GM19239 (cell line): ENCODE measurements around the gene UBL4B.

Experiments used
- DNase-seq: peaks from one replicate; pipeline ENCODE4 v3.0.0; 2011; ENCODE audit warnings: low spot score; ENCODE audit not compliant: insufficient read length
- FAIRE-seq: peaks from 2 replicates; lab custom pipeline; 2011; peaks lifted over from hg19 to GRCh38; lab: Jason Lieb, UNC

The UBL4B gene

DNA sequence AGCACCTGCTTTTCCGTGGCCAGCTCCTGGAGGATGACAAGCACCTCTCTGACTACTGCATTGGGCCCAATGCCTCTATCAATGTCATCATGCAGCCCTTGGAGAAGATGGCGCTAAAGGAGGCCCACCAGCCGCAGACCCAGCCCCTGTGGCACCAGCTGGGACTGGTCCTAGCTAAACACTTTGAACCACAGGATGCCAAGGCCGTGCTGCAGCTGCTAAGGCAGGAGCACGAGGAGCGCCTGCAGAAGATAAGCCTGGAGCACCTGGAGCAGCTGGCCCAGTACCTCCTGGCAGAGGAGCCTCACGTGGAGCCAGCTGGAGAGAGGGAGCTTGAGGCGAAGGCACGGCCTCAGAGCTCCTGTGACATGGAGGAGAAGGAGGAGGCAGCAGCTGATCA lies 413 bp downstream of the UBL4B start:
- FAIRE-seq (no peak), DNase-seq (no peak)

DNA sequence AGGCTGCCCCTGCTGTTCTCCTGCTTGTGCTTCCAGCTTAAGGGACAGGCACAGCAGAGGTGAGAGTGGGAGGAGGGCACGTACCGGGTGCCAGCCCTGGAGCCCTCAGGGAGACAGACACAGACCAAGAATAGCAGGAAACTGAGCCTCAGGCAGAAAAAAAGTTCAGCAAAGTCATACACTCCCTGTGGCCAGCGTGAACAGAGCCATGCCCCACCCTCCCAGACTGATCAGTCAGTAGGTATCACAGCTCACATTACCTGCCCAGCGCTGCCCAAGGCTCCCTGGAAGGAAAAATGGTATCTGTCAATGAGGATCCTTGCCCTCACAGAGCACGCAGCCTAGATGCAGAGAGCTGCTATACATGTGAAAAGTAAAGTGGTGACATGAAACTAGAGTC lies 1.3 kb downstream of the UBL4B start:
- DNase-seq (no peak), FAIRE-seq (no peak)

DNA sequence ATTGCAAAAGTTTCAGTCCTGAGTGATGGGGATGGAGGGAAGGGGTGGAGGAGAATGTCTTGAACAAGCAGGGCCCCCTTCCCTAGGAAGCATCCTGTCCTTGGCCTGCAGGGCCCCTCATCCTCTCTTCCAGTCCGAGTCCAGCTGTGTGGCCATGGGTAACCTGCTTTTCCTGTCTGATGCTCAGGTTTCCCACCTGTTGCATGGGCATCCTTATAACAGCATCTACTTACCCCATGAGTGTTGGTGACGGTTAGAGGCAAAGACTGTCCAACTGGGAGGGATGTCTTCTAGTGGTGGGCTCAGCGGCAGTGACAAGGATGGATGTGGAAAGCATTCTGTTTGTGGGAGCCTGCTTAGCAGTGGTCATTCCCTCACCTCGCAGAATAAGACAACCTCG lies 1.9 kb downstream of the UBL4B start:
- FAIRE-seq (no peak), DNase-seq (no peak)

DNA sequence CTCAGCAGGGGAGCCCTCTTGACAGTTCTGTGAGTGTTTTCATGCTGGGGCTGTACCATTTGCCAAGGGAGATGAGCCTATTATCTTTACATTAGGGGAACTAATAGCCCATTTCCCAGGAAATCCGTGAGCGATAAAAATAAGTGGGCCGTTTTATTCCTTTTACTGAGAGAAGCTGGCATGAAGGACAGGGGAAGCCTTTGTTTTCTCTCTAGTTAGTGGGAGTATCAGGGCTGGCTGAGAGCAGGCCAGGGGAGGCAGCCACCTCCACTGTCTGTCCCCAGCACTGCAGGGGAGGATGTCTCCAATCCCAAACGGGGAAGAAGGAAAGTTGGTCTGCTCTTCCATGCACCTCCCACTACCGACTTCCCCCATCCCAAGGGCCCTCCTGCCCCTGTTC lies 2.5 kb downstream of the UBL4B start:
- no peak for DNase-seq
- FAIRE-seq: no peak

DNA sequence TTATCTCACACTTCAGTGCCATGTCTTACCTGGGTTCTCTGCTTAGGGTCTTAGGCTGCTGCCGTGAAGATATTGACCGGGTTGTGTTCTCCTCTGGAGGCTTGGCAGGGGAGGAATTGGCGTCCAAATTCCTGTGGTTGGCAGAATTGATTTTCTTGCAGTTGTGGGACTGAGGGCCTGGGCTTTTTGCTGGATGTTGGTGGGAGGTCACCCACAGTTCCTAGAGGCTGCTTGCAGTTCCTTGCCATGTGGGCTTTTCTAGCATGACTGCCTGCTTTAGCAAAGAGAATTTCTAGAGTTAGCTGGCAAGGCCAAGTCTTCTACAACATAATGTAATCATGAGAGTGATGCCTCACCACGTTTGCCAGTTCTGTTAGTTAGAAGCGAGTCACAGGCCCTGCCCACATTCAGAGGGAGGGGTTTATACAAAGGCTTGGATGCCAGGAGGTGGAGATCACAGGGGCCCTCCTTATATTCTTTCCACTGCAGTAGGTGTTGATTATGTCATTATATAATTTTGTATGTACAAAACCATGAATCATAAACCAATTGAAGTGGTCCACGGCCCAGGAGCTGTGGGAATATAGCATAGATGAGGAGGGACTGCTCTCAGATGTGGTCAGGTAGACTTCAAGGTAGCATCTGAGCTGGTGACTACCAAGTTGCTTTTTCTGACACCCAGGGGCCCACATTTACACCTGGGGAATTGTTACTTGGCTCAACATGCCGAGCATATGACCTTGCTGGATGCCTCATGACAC lies 6.6 kb downstream of the UBL4B start:
- no peak for DNase-seq
- no peak for FAIRE-seq

DNA sequence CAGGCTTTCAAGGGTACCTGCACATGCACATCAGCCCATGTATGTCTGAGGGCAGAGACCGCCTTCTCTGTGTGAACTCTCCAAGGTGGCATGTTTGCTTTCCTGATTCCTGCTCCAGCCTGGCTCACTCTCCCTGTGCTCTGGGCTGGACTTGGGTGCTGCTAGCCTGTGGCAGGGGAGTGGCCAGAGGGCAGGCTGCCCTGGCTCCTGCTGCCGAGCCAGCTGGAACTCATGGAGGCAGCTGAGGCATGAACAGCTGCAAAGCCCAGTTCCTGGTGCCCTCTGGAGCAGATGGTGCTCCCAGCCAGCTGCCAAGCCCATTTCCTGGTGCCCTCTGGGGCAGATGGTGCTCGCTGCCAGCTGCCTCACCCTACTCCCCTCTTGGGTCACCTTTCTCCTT lies 7.6 kb downstream of the UBL4B start:
- FAIRE-seq: no peak
- no peak for DNase-seq

DNA sequence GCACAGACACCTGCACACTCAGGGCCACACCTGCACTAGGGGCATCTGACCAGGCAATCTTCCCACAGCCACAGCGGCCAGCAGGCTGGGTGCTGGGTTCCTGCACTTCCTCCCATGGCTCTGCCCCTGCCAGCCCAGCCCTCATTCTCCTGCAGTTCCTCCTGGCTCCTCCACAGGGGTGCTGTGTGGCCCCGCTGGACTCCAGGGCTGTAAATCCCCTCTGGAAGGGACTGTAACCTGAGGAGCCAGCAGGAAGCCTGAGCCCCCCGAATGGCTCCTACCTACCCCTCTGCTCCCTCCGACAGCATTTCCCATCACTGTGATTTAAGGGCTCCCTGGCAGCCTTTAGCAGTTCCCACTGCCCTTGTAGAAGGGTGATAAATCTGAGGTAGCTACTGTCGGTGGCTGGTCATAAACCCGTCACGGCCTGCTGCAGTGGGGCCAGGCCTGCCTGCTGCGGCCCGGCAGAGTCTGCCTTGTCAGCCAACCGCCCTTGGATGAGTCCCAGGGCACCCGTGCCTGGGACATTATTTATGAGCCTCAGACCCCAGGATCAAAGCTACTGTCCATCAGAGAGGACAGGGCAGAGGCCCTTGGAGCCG lies 8.8 kb downstream of the UBL4B start:
- DNase-seq (no peak), FAIRE-seq (no peak)

DNA sequence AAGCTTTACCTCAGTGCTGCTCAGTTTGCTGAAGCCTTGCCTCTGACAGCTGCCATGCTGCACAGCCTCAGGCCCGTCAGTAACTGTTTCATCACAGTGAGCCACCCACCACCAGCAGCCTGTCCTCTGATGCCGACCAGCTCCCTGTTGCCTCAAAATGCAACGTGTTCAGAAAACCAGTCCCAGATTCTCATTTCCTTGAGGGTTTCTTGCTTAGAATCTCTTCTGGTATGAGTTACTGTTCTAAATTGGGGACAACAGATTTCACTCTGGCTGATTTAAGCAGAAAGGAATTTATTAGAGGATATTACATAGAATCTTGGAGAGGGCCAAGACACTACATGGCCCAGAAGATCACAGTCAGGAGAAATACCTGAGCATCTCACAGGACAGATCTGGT lies 11.0 kb downstream of the UBL4B start:
- DNase-seq (no peak), FAIRE-seq (no peak)

DNA sequence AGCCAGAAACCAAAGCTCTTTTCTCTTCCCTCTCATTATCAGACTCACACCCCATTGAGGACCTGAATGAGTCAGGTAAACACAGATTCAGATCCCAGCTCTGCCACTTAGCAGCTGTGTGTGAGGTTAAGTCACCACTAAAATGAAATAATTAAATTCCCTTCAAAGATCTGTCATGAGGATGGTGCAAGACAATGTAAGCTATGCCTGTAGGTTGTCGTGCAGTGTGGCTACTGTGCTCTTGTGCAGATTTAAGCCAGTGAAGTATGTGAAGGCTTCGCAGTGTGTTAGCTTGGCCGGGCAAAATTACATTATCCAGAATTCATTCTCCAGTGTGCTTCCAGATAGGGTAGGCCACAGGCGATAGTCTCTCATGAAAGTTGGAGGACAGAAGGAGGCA lies 13.6 kb downstream of the UBL4B start:
- FAIRE-seq (no peak), DNase-seq (no peak)

DNA sequence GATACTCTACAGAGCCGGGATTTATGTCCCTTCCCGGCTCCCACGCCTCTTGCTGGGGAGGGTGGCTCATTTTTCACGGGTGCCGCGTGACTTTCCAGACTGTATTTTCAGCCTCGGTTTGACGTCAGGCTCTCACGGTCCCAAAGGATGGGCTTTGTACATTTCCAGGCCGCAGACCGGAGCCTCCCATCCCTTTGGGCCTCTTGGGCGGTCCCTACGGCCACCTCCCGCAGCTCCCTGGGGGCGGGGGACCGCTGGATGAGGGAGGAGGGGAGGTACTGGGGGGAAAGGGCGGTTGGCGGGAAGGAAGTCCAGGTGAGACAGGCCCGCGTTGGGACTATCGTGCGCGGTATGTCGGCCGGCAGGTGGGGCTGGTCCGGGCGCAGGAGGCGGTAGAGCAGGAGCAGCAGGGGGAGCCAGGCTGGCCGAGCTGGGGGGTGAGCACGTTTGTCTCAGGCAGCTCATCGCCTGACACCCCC lies 17.9 kb downstream of the UBL4B start:
- FAIRE-seq (no peak), DNase-seq (no peak)

DNA sequence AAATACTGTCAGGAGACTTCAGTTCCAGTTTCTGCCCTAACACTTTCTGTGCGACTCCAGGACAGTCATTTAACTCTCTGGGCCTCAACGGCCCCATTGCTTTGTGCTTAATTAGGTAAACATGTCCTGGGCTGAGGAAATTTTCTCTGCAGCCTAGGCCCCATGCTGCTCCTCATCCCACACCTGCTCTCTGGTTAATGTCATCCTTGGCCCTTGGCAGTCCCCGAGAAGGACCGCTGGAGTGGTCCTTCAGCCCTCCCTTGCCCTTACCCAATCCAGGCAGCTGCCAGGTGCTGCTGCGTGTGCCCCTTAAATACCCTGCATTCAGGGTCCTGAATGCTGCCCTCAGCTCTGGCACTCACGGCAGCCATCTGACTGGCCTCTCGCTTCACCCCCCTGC lies 18.7 kb downstream of the UBL4B start:
- no peak for FAIRE-seq
- DNase-seq: no peak

DNA sequence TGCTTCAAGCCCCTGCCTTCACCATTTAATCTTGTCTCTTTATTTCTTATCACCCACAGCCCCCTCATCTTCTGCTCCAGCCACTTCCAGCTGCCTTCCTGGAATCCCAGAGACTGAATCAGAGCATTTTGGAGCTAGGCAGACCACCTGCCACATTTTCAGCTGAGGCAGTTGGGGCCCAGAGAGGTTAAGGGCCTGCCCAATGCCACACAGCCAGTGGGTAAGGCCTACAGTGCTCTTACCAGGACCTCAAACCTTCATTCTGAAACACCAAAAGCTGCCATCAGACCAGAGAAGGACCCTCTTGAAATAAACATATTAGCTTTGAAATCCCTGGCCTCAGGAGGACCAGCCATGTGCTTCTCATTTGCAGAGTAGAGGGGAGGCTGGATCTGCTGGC lies 20.4 kb downstream of the UBL4B start:
- DNase-seq (no peak), FAIRE-seq (no peak)

DNA sequence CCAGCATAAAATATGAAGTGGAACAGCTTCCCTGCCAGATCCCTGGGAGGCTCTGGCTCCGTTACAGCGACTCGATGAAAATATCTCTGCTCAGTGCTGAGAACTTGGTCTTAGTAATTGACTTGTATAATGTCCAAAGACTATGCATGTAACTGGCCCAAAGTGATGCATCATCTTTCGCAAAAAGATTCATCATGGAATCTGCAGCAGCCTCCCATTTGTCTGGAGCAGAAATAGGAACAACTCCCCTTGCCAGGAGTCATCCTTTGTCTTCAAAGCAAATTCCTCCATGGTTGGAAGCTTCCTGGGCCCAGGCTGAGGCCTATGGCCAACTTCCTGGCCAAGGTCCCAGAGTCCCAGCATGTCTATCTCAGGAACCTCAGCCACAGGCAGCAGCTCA lies 21.2 kb downstream of the UBL4B start:
- DNase-seq: no peak
- no peak for FAIRE-seq

DNA sequence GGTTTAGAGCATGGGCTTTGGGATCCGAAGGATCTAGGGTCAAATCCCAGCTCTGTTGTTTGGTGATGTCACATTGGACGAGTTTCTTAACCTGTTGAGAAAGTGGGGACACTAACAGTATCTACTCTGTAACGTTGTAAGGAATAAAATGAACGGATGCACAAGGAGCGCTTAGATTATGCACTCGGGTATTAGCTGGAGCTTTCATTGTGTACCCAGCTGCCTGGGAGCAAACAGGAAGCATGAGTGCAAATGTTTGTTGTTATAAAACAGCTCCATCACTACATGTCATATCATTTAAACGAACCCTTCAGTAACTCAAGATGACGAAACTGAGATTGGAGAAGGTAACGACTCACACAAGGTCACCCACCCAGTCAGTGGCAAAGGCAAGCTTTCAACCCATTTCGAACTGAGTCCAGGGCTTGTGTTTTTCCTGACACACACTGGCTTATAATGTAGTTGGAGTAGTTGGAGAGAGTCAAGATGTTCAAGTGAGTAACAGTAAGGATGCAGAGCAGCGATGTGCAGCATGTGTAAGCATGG lies 21.9 kb downstream of the UBL4B start:
- no peak for DNase-seq
- FAIRE-seq: no peak

DNA sequence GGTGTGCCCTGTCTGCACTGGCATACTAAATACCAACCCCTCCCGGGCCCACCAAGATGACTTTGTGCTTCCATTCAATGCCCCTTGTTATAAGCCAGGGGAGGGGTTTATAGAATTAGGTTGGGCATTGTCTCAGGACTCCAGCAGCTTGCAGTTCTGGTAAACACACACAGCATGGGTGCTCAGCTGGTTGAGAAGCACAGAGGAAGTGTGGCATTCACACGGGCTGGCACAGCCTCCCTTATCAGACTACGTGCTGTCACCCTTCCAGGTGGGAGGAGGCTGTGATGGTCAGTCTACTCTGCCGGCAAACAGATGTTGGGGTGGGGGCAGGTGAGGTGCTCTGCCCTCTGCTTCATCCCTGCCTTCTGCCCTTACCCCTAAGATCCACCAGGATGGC lies 23.0 kb downstream of the UBL4B start:
- FAIRE-seq: no peak

DNA sequence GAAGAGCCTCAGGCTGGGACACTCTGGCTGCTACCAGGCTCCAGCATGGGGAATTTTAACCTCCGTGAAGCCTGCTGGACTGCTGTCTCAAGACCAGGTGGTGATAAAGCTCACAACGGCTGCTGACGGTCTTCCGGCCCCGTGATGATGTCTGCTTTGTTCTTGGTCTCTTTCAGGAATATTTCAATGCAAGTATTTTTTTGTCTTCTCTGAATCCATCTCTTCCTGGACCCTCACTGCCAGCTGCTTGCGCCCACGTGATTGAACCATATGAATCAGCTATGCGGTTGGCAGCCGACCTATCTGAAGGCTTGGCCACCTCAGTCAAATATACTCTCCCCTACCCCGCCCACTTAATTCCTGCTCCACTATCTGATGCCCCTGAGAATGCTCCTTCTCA lies 23.4 kb downstream of the UBL4B start:
- FAIRE-seq (no peak), DNase-seq (no peak)

More for the DNA sequence above, 23.0 kb downstream of the UBL4B start:
- DNase-seq: no peak

DNA sequence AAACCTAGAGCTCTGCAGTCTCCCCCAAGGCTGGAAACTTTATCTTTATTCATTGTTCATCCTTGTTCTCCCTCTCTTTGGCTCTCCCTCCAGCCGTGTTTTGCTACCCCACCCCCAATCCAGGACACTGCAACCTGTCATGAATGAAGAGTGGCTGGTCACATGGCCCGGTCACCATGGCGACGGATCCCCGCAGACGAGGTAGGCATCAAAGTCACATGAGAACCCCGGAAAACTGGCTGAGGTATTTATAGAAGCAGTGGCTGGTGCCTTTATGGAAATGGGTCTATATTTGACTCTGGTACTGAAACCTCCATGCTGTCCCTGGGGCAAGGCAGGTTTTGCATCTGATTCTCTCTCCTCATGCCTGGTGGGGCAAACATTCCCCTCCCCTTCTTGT lies 24.7 kb downstream of the UBL4B start:
- DNase-seq (no peak), FAIRE-seq (no peak)

DNA sequence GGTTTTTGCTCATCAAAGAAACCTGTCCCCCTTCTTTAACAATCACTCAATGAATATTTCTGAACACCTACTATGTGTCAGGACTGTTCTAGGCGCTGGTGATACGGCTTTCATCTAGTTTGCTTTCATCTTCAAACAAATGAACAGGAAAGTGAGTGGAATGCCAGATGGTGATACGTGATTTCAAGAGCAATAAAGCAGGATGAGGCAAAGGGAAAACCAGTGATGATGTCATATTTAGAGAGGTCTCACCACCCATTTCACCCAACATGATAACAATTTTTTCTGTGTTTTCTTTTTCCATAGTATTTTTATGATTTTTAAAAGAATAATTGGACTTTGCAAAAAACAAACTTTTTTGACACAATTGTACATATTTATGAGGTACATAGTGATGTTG lies 26.7 kb downstream of the UBL4B start:
- no peak for DNase-seq
- FAIRE-seq: no peak

DNA sequence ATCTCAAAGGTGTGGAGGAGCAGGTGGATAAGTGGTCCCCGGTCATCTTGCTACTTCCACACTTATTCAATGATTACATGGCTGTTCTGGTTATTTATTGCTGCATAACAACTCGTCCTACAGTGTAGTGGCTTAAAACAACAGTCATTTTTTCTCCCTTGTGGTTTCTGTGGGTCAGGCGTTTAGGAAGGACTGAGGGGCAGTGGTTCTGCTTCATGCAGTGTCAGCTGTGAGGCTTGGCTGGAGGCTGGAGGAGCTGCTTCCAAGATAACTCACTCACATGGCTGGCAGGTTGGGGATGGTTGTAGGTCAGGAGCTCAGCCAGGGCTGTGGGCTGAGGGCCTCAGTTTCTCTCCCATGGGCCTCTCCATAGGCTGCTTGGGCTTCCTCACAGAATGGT lies 32.1 kb downstream of the UBL4B start:
- no peak for FAIRE-seq
- DNase-seq: no peak

DNA sequence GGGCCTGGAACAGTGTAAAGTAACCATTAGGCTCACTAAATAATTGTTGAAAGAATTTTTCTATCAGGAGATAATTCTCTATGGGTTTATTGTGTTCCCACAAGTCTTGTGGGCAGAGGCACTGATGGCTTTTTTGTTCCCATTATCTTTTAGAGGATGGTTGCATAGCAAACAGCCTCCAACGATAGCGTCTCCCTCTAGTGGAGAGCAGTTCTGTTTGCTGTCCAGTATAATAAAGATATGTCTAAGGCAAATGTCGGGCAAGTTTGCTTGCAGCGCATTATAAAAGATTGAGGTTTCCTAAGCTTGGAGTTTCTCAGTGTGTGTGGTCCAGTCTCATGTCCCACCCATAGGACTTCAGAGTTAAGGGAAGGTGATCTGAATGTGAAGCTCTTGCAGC lies 36.7 kb downstream of the UBL4B start:
- DNase-seq (no peak), FAIRE-seq (no peak)

DNA sequence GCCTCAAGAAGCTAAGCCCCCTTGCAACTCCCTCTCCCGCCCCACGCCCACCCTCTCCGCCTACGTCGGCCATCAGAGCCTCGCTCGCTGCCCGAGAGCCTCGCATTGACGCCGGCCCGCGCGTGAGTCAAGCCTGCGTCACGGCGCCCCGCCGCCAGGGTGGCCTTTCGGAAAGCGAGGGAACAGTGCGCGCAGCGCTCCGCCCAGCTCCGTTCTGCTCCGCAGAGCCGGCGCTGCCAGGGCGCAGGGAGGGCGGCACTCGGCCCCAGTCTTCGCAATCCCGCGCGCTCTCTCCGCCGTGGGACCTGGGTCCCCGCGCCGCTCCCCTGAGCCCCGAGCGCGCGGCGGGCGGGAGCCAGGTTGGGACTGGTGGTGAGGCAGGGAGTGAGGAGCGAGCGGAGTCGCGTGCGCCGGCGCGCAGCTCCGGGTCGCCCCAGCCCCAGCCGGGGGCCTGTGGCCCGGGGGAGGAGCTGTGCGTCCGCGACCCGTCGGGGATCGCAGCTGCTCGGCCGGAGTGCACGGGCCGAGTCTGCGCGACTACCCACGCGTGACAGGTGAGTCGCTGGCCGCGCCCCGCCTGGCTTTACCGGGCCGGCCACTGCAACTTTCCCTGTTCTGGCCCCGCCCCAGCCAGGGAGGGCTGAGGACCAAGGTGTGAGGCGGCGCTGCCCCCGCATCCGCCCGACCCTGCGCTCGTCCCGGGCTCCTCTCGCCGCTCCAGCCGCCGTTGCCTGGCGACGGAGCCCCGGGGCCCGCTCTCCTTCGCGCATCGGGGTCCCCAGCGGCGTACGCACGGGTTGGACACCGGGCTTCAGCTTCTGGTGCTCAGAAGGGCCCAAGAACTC lies 38.3 kb downstream of the UBL4B start, which contains the start of gene SLC6A17:
TSS of gene SLC6A17 (plus strand) at position 165 of the 845 bp plus-strand sequence. CDS start 16,436 bp downstream, outside the sequence.
- FAIRE-seq (no peak), DNase-seq (no peak)
